K562 (cell line): ENCODE results near the gene EZH1. TPM values are rescaled to one million over a fixed set of nuclear protein-coding genes. Genes with fewer than 3 reads are reported as not detected.

Experiments
- BCOR ChIP-seq: fragments of 450-650 bp; IDR thresholded peaks from 2 replicates; pipeline ENCODE4 v1.6.1; 2016
- CC2D1A ChIP-seq: fragments of 450-650 bp; IDR thresholded peaks from 2 replicates; pipeline ENCODE4 v1.6.1; 2017; ENCODE audit warnings: mild to moderate bottlenecking
- FOXK2 ChIP-seq, 2 experiments: fragments of 450-650 bp; IDR thresholded peaks in 1 of 2; conservative IDR thresholded peaks in 1 of 2; 2 replicates each; pipeline ENCODE4 v1.6.1; 2016; ENCODE audit warnings: low read depth in 2 of 2, mild to moderate bottlenecking in 1 of 2
- GABPA ChIP-seq: fragments of 200-800 bp; sonication (Bioruptor generic); conservative IDR thresholded peaks from 2 replicates; pipeline ENCODE4 v1.6.1; 2016; ENCODE audit warnings: low read depth, missing genetic modification characterization, missing compliant biosample characterization
- IRF9 ChIP-seq: fragments of 450-650 bp; IDR thresholded peaks from 2 replicates; pipeline ENCODE4 v1.6.1; 2016; ENCODE audit warnings: missing biosample characterization, missing genetic modification characterization
- JUN ChIP-seq, 2 experiments: sonication (generic) in 1 of 2; formaldehyde crosslinking in 1 of 2; IDR thresholded peaks; 2 replicates each; pipeline versions ENCODE4 v1.6.1 to v1.8.0; 2012 to 2022; ENCODE audit warnings: borderline replicate concordance in 2 of 2, mild to moderate bottlenecking in 2 of 2, improper control_type of control experiment in 1 of 2, low read depth in 1 of 2, low read length in 1 of 2, missing genetic modification reagents in 1 of 2
- KAT8 ChIP-seq: fragments of 450-650 bp; IDR thresholded peaks from 2 replicates; pipeline ENCODE4 v1.6.1; 2016; ENCODE audit warnings: low read depth, mild to moderate bottlenecking
- LEF1 ChIP-seq: fragments of 450-650 bp; IDR thresholded peaks from 2 replicates; pipeline ENCODE4 v1.6.1; 2016; ENCODE audit warnings: mild to moderate bottlenecking
- MTA2 ChIP-seq: fragments of 450-650 bp; IDR thresholded peaks from 2 replicates; pipeline ENCODE4 v1.6.1; 2016; ENCODE audit warnings: low read depth
- NFYB ChIP-seq: IDR thresholded peaks from 2 replicates; pipeline ENCODE4 v1.6.1; 2011; ENCODE audit warnings: mild to moderate bottlenecking, moderate library complexity; ENCODE audit not compliant: insufficient read length; ENCODE audit errors: extremely low read depth
- NR2C2 ChIP-seq, 2 experiments: fragments of 200-800 bp in 1 of 2; sonication (Bioruptor generic) in 1 of 2; sonication (generic) in 1 of 2; formaldehyde crosslinking in 1 of 2; IDR thresholded peaks; 2 replicates each; pipeline versions ENCODE4 v1.6.1 to v1.8.0; 2016 to 2022; ENCODE audit warnings: mild to moderate bottlenecking in 1 of 2, missing compliant biosample characterization in 1 of 2, missing genetic modification characterization in 1 of 2, missing genetic modification reagents in 1 of 2
- PTBP1 ChIP-seq: fragments of 200-400 bp; formaldehyde crosslinking; IDR thresholded peaks from 2 replicates; pipeline ENCODE4 v1.6.1; 2017; ENCODE audit warnings: low read depth, low read length
- RNF219 ChIP-seq: fragments of 250-450 bp; sonication (Bioruptor Pico); IDR thresholded peaks from 2 replicates; pipeline ENCODE4 v1.5.0; 2022; ENCODE audit warnings: mild to moderate bottlenecking
- XRCC4 ChIP-seq: IDR thresholded peaks from one replicate; pipeline ENCODE4 v1.6.1; 2011; ENCODE audit not compliant: insufficient read depth, insufficient read length; ENCODE audit errors: extremely low read depth
- ZBTB26 ChIP-seq: fragments of 450-650 bp; formaldehyde crosslinking; IDR thresholded peaks from 2 replicates; pipeline ENCODE4 v1.4.0; 2022; ENCODE audit warnings: missing genetic modification characterization
- ZBTB34 ChIP-seq: fragments of 250-450 bp; sonication (Bioruptor Pico); IDR thresholded peaks from 2 replicates; pipeline ENCODE4 v1.8.0; 2021; ENCODE audit warnings: mild to moderate bottlenecking, moderate library complexity
- ZNF239 ChIP-seq: fragments of 250-450 bp; sonication (Bioruptor Pico); IDR thresholded peaks from 2 replicates; pipeline ENCODE4 v1.4.0; 2020; ENCODE audit warnings: mild to moderate bottlenecking
- ZNF274 ChIP-seq: IDR thresholded peaks from 2 replicates; pipeline ENCODE4 v1.6.1; 2011; ENCODE audit warnings: low read depth, mild to moderate bottlenecking, low read length, moderate library complexity, borderline replicate concordance
- ZNF3 ChIP-seq: fragments of 250-450 bp; sonication (Bioruptor Pico); IDR thresholded peaks from 2 replicates; pipeline ENCODE4 v1.5.0; 2021; ENCODE audit warnings: mild to moderate bottlenecking, moderate library complexity
- ZNF583 ChIP-seq: fragments of 250-450 bp; sonication (Bioruptor Pico); IDR thresholded peaks from 2 replicates; pipeline ENCODE4 v1.4.0; 2020
- polyA plus RNA-seq, 8 experiments: library from polyadenylated mRNA; depleted of rRNA in 4 of 8; stranded (reverse) in 5 of 8; unstranded in 3 of 8; fragments of >200 nt; fragmentation: Nextera tagmentation in 2 of 8; fragmentation: Illumina TruSeq in 1 of 8; extraction: Ambion mirVana in 2 of 8; extraction: Trizol in 1 of 8; gene quantifications; 2 replicates each; pipeline versions ENCODE4 v1.2.1 to v1.2.3, GENCODE V29; 2011 to 2014; ENCODE audit warnings: inconsistent platforms in 1 of 8, missing spikeins in 1 of 8
- total RNA-seq, 7 experiments: library from RNA; depleted of rRNA in 6 of 7; stranded (reverse); fragments of >200 nt in 6 of 7; fragmentation: Illumina TruSeq in 2 of 7; extraction: Trizol in 2 of 7; gene quantifications; 2 replicates each; pipeline versions ENCODE4 v1.2.1 to v1.2.3, GENCODE V29; 2011 to 2021; ENCODE audit warnings: low replicate concordance in 1 of 7
- TF ChIP-seq, protein P1 (sequence below): IDR thresholded peaks from 2 replicates; pipeline ENCODE4 v1.6.1; 2016; ENCODE audit warnings: missing genetic modification characterization, missing compliant biosample characterization

The EZH1 gene
- total and polyA plus RNA-seq, 9 of the 15 experiments (the other 6 are each of a cell fraction or from before 2014, with no cell fraction given), result 8.6 to 40.8 (median 22.9) TPM

- TF ChIP-seq, protein P1, sequence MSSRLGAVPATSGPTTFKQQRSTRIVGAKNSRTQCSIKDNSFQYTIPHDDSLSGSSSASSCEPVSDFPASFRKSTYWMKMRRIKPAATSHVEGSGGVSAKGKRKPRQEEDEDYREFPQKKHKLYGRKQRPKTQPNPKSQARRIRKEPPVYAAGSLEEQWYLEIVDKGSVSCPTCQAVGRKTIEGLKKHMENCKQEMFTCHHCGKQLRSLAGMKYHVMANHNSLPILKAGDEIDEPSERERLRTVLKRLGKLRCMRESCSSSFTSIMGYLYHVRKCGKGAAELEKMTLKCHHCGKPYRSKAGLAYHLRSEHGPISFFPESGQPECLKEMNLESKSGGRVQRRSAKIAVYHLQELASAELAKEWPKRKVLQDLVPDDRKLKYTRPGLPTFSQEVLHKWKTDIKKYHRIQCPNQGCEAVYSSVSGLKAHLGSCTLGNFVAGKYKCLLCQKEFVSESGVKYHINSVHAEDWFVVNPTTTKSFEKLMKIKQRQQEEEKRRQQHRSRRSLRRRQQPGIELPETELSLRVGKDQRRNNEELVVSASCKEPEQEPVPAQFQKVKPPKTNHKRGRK (tag), result no peak
- TF ChIP-seq ZNF3 (no peak), CC2D1A (no peak), ZNF274 (no peak), ZNF583 (0 out of 2 replicates have a peak, but pooled peaks have one; percentile 21), RNF219 (no peak), NFYB (no peak), BCOR (0 out of 2 replicates have a peak, but pooled peaks have one; percentile 36), ZNF239 (CRISPR knock-in tag) (no peak), LEF1 (no peak), XRCC4 (no peak), MTA2 (no peak), KAT8 (no peak), FOXK2 (conservative IDR thresholded peaks at IDR 0.05 in 1 of 2, IDR thresholded peaks at IDR 0.05 in 1 of 2; ENCODE audit: low read depth in 2 of 2) (no peak), NR2C2 (CRISPR knock-in tag; IDR thresholded peaks at IDR 0.05) (no peak), NR2C2 (tag; IDR thresholded peaks at IDR 0.05) (no peak), PTBP1 (no peak), IRF9 (tag) (no peak), ZBTB34 (CRISPR knock-in tag) (no peak), JUN (IDR thresholded peaks at IDR 0.05; ENCODE audit: borderline replicate concordance, low read depth, low read length) (no peak), JUN (CRISPR knock-in tag; IDR thresholded peaks at IDR 0.05; ENCODE audit: borderline replicate concordance) (no peak), GABPA (no peak), ZBTB26 (CRISPR knock-in tag) (no peak)
These were observed 86.8 kb downstream of the EZH1 start (continued) for GRCh38 chr17:42657824-42658588.
